Measurements from ENCODE around the gene CAGE1. TPM values are rescaled to one million over a fixed set of nuclear protein-coding genes. Genes with fewer than 3 reads are reported as not detected.

The CAGE1 gene
- total RNA-seq, 2 donors from 2014 or later, result 0.09 to 1.2 TPM

DNA sequence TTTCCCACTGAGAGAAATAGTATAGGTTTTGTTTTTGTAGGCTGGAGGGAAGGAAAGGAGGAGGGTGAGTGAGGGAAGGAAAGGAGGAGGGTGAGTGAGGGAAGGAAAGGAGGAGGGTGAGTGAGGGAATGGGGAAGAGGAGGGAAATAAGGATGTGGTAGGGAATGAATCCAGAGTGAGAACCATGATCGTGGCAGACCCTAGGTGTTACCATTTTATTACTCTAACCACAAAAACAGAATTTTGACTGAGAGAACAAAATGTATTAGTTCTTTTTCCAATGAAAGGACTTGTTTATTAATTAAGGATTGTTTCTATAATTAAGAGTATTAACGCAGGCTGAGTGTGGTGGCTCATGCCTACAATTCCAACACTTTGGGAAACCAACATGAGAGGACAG lies 92.9 kb downstream of the CAGE1 start:
- intact Hi-C loops (cut with DNase I), result no loop called here
- TF ChIP-seq POLR2AphosphoS5 (IDR thresholded peaks at IDR 0.05) (no peak), CTCF (IDR thresholded peaks at IDR 0.05) (no peak), POLR2A (IDR thresholded peaks at IDR 0.05) (no peak)
- no peak for DNase-seq (ENCODE audit: low spot score)
- Histone ChIP-seq H3K36me3 (peaks cover 0 to 12% of the 10 kb centered on the region in 2 donors), H3K27me3 (replicated peaks; ENCODE audit: insufficient read depth) (no peaks in the 10 kb centered on the region), H3K4me3 (no peak overlapping the region), H3K9me3 (no peaks in the 10 kb centered on the region), H3K27ac (no peak overlapping the region), H3K4me1 (replicated peaks) (no peaks in the 10 kb centered on the region)
- WGBS, result 85% methylated on average over 2 of the region's 2 CpGs

DNA sequence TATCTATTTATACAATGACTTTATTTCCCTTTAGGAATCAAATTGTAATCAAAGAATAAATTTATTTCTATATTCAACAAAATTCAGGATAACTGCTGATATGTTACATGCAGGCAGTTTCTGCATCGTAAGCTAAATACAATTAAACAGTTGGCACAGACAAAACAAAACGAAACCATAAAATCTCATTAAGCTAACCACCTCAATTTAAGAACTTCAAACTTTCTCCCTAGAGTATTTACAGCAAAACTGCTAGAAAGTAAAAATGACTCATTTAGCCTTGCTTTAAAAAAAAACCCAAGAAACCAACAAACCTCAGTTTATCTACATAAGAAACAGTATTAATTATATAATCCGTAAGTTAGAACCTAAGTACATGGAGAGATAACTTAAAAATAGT lies 93.6 kb downstream of the CAGE1 start:
- no peaks in the 10 kb centered on the region for H3K27me3 ChIP-seq (replicated peaks; ENCODE audit: insufficient read depth)
- no peak for DNase-seq (ENCODE audit: low spot score)
- WGBS, result 95% methylated on average over 3 of the region's 3 CpGs
- TF ChIP-seq POLR2A (IDR thresholded peaks at IDR 0.05), result no peak
- TF ChIP-seq POLR2AphosphoS5 (IDR thresholded peaks at IDR 0.05), result no peak
- TF ChIP-seq CTCF (IDR thresholded peaks at IDR 0.05), result no peak
- H3K27ac ChIP-seq, result no peak overlapping the region
- intact Hi-C loops (cut with DNase I), result no loop called here
- no peaks in the 10 kb centered on the region for H3K4me1 ChIP-seq (replicated peaks)
- H3K36me3 ChIP-seq, result peaks cover 0 to 8% of the 10 kb centered on the region in 2 donors
- H3K9me3 ChIP-seq, result no peaks in the 10 kb centered on the region
- no peak overlapping the region for H3K4me3 ChIP-seq

GRCh38 chr6:7292596-7293255 lies 96.8 kb downstream of the CAGE1 start:
- peaks cover 0 to 6% of the 10 kb centered on the region in 2 donors for H3K36me3 ChIP-seq
- intact Hi-C loops (cut with DNase I), result no loop called here
- WGBS, result 76% methylated on average over 6 of the region's 6 CpGs

GRCh38 chr6:7290079-7290478 lies 99.5 kb downstream of the CAGE1 start:
- TF ChIP-seq POLR2A (IDR thresholded peaks at IDR 0.05) (no peak), POLR2AphosphoS5 (IDR thresholded peaks at IDR 0.05) (no peak), CTCF (IDR thresholded peaks at IDR 0.05) (no peak)
- intact Hi-C loops (cut with DNase I), result no loop called here
- H3K9me3 ChIP-seq, result no peaks in the 10 kb centered on the region
- no peaks in the 10 kb centered on the region for H3K27me3 ChIP-seq (replicated peaks; ENCODE audit: insufficient read depth)
- no peak overlapping the region for H3K27ac ChIP-seq
- no peak for DNase-seq (ENCODE audit: low spot score)
- no peaks in the 10 kb centered on the region for H3K4me1 ChIP-seq (replicated peaks)
- H3K36me3 ChIP-seq, result peaks cover 0 to 6% of the 10 kb centered on the region in 2 donors
- WGBS, result 89% methylated on average over 1 of the region's 1 CpG
- H3K4me3 ChIP-seq, result no peak overlapping the region

More at GRCh38 chr6:7292596-7293255, 96.8 kb downstream of the CAGE1 start:
- Histone ChIP-seq H3K27ac (no peak overlapping the region), H3K9me3 (no peaks in the 10 kb centered on the region), H3K4me3 (no peak overlapping the region), H3K27me3 (replicated peaks; ENCODE audit: insufficient read depth) (no peaks in the 10 kb centered on the region), H3K4me1 (replicated peaks) (no peaks in the 10 kb centered on the region)
- no peak for DNase-seq (ENCODE audit: low spot score)
- TF ChIP-seq CTCF (IDR thresholded peaks at IDR 0.05) (no peak), POLR2AphosphoS5 (IDR thresholded peaks at IDR 0.05) (no peak), POLR2A (IDR thresholded peaks at IDR 0.05) (no peak)

DNA sequence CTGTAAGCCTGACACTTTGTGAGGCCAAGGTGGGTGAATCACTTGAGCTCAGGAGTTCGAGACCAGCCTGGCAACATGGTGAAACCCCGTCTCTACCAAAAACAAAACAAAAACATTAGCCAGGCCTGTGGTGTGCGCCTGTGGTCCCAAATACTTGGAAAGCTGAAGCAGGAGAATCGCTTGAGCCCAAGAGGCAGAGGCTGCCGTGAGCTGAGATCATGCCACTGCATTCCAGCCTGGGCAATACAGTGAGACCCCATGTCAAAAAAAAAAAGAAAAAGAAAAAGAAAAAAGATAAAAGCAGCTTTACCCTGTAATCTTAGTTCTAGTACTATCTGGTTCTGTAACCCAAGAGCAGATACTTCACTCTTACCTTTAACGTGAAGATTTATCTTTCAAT lies 104.1 kb downstream of the CAGE1 start:
- Histone ChIP-seq H3K27me3 (replicated peaks; ENCODE audit: insufficient read depth) (no peaks in the 10 kb centered on the region), H3K36me3 (no peaks in the 10 kb centered on the region), H3K4me1 (replicated peaks) (no peaks in the 10 kb centered on the region), H3K4me3 (no peak overlapping the region), H3K9me3 (no peaks in the 10 kb centered on the region), H3K27ac (no peak overlapping the region)
- no peak for TF ChIP-seq POLR2AphosphoS5 (IDR thresholded peaks at IDR 0.05)
- no peak for TF ChIP-seq CTCF (IDR thresholded peaks at IDR 0.05)
- TF ChIP-seq POLR2A (IDR thresholded peaks at IDR 0.05), result no peak
- 96% methylated on average over 6 of the region's 6 CpGs for WGBS
- intact Hi-C loops (cut with DNase I), result no loop called here
- no peak for DNase-seq (ENCODE audit: low spot score)
